Ureter (tissue), 1 donor: Measurements from ENCODE around the gene CKS2. TPM values are rescaled to one million over a fixed set of nuclear protein-coding genes. Genes with fewer than 3 reads are reported as not detected.

Source experiments
- DNase-seq: peaks from one replicate; pipeline ENCODE4 v3.0.0-alpha.2; 2020; ENCODE audit warnings: low spot score
- total RNA-seq: library from RNA; stranded (reverse); gene quantifications from one replicate; pipeline ENCODE4 v1.2.4, GENCODE V29; 2023
- donor health status: DM: yes; HTN: yes; CAD: no.

CKS2 gene
- total RNA-seq, 1 donor from 2014 or later, result 13.1 TPM

DNA sequence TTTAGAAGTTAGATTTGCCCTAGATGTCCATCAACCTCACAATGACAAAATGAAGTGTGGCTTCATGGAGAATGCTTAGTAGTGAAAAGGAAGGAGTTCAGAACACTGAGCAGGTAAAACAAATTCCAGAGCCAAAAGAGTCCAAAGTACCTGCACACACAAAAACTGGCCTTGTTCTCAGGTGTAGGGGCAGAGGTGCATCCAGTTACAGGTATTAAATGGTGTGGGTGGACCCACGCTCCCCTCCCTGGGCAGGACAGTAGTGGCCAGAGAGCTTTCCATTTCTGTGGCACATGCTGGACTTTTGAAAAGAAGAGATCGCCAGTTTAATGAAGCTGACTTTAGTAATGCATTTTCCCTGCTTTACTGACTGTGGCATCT, 54.5 kb downstream of the CKS2 start:
- DNase-seq, result no peak

Other genes with a start within 250 kb of the CKS2 start
- 4.7 TPM for gene SHC3, start 132.4 kb upstream of the CKS2 start, total RNA-seq
- 103 TPM for gene SECISBP2, start 7.3 kb downstream of the CKS2 start, total RNA-seq
- gene SEMA4D, start 186.9 kb downstream of the CKS2 start, total RNA-seq, result 54.3 TPM